ENCODE data around the gene ABHD4. TPM values are rescaled to one million over a fixed set of nuclear protein-coding genes. Genes with fewer than 3 reads are reported as not detected.

ABHD4 gene
- total RNA-seq, 2 experiments from 2014 or later: 8.6 to 9.4 TPM

DNA sequence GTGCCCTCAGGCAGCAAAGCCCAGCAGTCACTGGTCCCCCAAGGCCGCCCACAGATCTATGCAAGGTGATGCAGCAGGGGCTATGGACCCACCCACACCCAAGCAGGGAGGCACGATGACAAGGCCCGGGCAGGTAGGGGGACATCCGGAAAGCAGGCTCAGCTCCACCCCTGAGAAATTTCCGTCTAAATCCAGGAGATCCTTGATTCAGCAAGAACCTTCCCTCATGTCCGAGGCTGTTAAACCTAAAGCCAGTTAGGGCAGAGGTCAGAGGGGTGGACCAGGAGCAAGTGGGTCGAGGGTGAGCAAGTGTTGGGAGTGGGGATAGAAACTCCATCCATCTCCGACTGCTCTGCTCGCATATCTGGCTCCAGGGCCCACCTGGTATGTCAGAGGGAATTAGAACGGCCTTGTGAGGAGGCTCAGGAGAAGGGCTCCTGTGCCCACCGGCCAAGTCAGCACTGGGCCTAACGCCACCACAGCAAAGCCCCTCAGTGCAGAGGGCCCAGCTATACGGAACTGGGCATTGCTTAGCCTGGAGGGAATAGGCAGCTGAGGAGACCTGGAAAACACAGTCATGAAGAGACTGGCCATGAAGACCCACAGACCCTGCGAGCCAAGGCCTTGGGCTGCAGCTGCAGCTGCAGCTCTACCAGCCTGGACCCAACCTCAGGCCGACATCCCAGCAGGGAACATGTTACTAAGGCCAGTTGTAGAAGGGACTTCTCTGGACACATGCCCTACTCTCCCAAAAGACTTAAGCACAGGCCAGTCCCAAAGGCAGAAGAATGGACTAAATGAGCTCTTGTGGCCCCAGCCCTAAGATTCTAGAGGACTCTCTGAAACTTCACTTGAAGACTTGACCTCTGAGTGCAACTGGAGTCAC, 43.4 kb upstream of the ABHD4 start:
- Mint-ChIP-seq H3K4me1 (ENCODE audit: low read depth) (peaks cover 85% of the 10 kb centered on the region), H3K4me3 (peak overlapping the region; percentile 82), H3K27ac (peak overlapping the region; percentile 94), H3K36me3 (ENCODE audit: low read depth) (peaks cover 51% of the 10 kb centered on the region), H3K9me3 (no peaks in the 10 kb centered on the region), H3K27me3 (peaks cover 3% of the 10 kb centered on the region)
- ChIA-PET POLR2A (interaction anchor here (1.0 to 14.7 kb wide), 13 partner anchors 8 to 703 kb away, joined by 3 to 575 read pairs (median 12); partner anchors contain the start of gene DAD1), CTCF (interaction anchor here (1.2 to 3.5 kb wide), 24 partner anchors 8 to 831 kb away, joined by 3 to 249 read pairs (median 8); partner anchors contain the start of gene DAD1)
- intact Hi-C loops (cut with micrococcal nuclease): loop anchor here (5.0 to 10.0 kb wide), 4 partner anchors 37 to 810 kb away; no protein-coding TSS in a partner anchor
- ATAC-seq (no peak), DNase-seq (peak; percentile 75)
- TF ChIP-seq, protein P1, sequence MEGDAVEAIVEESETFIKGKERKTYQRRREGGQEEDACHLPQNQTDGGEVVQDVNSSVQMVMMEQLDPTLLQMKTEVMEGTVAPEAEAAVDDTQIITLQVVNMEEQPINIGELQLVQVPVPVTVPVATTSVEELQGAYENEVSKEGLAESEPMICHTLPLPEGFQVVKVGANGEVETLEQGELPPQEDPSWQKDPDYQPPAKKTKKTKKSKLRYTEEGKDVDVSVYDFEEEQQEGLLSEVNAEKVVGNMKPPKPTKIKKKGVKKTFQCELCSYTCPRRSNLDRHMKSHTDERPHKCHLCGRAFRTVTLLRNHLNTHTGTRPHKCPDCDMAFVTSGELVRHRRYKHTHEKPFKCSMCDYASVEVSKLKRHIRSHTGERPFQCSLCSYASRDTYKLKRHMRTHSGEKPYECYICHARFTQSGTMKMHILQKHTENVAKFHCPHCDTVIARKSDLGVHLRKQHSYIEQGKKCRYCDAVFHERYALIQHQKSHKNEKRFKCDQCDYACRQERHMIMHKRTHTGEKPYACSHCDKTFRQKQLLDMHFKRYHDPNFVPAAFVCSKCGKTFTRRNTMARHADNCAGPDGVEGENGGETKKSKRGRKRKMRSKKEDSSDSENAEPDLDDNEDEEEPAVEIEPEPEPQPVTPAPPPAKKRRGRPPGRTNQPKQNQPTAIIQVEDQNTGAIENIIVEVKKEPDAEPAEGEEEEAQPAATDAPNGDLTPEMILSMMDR (IDR thresholded peaks at IDR 0.05): no peak

DNA sequence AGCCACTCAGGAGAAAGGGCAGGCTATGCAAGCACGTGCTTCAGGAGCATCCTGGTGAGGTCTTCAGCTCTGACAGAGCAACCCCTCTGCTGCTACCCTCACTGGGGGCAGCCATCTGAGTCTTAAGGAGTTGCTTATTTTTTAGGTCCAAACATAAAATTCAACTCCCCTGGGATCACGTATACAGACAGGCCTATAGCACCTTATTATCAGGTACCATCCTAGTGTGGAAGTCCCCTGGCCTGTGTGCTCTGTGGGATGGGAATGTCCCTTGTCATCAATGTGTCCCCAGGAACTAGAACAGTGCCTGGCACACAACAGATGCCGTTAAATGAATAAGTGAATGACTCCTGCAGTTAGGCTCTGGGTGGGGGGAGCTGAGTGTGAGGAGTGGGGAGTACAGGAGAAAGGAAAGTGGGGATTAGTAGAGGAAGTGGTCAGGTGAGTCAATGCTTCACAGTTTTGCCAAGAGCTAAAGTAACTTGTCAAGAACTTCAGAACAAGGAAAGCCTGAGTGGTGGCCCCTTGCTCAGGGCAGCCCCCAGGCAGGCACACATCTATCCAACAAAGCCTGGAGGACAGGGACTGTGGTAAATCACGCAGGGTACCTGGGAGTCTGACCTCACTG, 42.6 kb upstream of the ABHD4 start:
- CTCF ChIA-PET: interaction anchor here (0.7 to 3.5 kb wide), 39 partner anchors 8 to 832 kb away, joined by 3 to 249 read pairs (median 7); partner anchors contain the start of genes ABHD4, DAD1, MRPL52 and OXA1L
- intact Hi-C loops (cut with micrococcal nuclease): loop anchor here (5.0 to 10.0 kb wide), 3 partner anchors 638 to 811 kb away; no protein-coding TSS in a partner anchor
- no peaks in the 10 kb centered on the region for H3K9me3 Mint-ChIP-seq
- peak; percentile 28 for ATAC-seq
- peaks cover 3% of the 10 kb centered on the region for H3K27me3 Mint-ChIP-seq
- peaks cover 85% of the 10 kb centered on the region for H3K4me1 Mint-ChIP-seq (ENCODE audit: low read depth)
- TF ChIP-seq, protein P1 (IDR thresholded peaks at IDR 0.05): no peak
- DNase-seq: peak; percentile 83
- H3K27ac Mint-ChIP-seq: peak overlapping the region; percentile 94
- H3K36me3 Mint-ChIP-seq (ENCODE audit: low read depth): peaks cover 48% of the 10 kb centered on the region
- POLR2A ChIA-PET: interaction anchor here (0.5 to 14.7 kb wide), 27 partner anchors 9 to 913 kb away, joined by 3 to 575 read pairs (median 4); partner anchors contain the start of genes DAD1, LRP10 and OXA1L
- H3K4me3 Mint-ChIP-seq: peak overlapping the region; percentile 82

DNA sequence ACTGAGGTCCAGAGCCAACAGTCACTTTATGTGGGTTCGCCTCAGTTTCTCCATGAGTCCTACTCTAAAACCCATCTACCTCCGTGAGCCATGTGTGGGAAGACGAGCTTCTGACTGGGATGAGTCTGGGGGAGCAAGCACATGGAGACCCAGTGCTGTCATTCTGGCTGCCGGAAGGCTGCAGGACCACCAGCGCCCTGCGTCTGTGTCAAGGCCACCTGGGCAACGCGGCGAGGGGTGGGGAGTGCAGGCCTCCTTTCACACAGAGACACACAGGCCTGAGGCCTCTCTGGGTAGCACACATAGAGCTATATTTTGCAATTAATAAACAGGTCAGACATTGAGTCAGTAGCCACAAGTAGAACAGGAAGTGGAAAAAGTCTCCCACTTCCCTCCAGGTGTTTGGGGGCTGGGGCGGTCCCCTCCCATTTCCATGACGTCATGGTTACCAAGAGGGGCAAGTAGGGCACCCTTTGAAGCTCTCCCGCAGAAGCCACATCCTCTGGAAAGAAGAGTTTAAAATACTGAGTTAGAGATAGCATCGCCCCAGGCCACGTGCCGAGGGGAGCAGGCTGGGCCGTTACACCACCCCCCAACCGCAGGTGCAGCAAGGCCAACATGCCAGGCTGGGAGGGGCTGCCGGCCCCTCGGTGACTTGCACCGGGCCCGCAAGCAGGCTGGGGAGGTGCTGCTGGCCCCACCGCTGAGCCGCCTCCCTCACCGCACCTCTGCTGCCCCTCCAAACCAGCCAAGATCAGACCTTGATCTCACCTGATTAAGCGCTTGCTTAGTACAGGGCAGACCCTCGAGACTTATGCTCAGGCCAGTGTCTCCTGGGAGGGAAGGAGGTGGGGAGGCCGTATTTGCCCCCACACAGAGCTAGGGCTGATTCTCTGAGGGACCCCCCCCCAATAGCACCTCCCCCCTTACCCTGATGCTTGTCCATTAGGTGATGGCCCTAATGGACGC, 41.8 kb upstream of the ABHD4 start:
- Mint-ChIP-seq H3K27me3 (peaks cover 3% of the 10 kb centered on the region), H3K36me3 (ENCODE audit: low read depth) (peaks cover 40% of the 10 kb centered on the region), H3K9me3 (no peaks in the 10 kb centered on the region), H3K4me3 (peak overlapping the region; percentile 82), H3K27ac (peak overlapping the region; percentile 94), H3K4me1 (ENCODE audit: low read depth) (peaks cover 85% of the 10 kb centered on the region)
- peak; percentile 61 for ATAC-seq
- CTCF ChIA-PET: interaction anchor here (0.6 to 3.5 kb wide), 57 partner anchors 7 to 833 kb away, joined by 3 to 249 read pairs (median 5); partner anchors contain the start of genes ABHD4, AJUBA, DAD1 and MRPL52
- TF ChIP-seq, protein P1 (IDR thresholded peaks at IDR 0.05): no peak
- DNase-seq: peak; percentile 100
- intact Hi-C loops (cut with micrococcal nuclease): loop anchor here (5.0 to 10.0 kb wide), 3 partner anchors 639 to 812 kb away; no protein-coding TSS in a partner anchor
- POLR2A ChIA-PET: interaction anchor here (0.5 to 14.7 kb wide), 34 partner anchors 10 to 913 kb away, joined by 3 to 575 read pairs (median 4); partner anchors contain the start of genes DAD1, LRP10 and OXA1L

DNA sequence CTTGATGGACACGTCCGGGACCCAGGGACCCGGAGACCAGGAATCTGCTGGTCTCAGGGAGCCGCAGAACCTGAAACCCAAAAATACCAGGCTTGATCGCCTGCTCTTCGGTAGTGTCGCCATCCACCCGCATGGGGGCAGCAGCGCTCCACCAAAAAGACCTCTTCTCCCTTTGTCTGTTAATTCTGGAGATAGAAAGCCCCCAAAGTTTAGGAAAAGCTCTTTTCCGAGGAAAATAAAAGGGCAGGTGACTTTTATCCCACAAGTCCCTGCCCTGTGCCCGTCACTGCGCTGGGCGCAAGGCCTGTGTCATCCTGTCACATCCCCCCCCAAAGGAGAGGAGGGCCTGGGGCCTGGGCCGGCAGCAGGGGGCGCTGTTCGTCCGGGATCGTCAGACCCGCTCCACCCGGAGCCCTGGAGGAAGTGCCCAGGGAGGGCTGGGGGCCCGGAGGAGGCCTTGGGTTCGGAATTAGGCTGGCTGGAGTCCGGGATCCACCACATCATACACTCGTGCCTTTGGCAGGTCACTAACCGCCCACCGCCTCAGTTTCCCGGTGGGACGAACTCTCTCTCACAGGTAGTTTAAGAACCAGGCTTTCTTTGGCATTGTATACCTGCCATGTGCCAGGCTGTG, 41.0 kb upstream of the ABHD4 start:
- intact Hi-C loops (cut with micrococcal nuclease): loop anchor here (1.0 to 10.0 kb wide), 4 partner anchors 13 to 812 kb away; no protein-coding TSS in a partner anchor
- Mint-ChIP-seq H3K36me3 (ENCODE audit: low read depth) (peaks cover 32% of the 10 kb centered on the region), H3K4me3 (peak overlapping the region; percentile 82), H3K9me3 (no peaks in the 10 kb centered on the region), H3K27me3 (peaks cover 3% of the 10 kb centered on the region), H3K4me1 (ENCODE audit: low read depth) (peaks cover 84% of the 10 kb centered on the region), H3K27ac (peak overlapping the region; percentile 94)
- ChIA-PET POLR2A (interaction anchor here (0.6 to 14.7 kb wide), 23 partner anchors 10 to 642 kb away, joined by 3 to 575 read pairs (median 5); partner anchors contain the start of genes DAD1, LRP10 and OXA1L), CTCF (interaction anchor here (0.6 to 3.5 kb wide), 41 partner anchors 10 to 808 kb away, joined by 3 to 249 read pairs (median 7); partner anchors contain the start of genes ABHD4, AJUBA, DAD1 and MRPL52)
- TF ChIP-seq, protein P1 (IDR thresholded peaks at IDR 0.05): peak; percentile 100
- DNase-seq: peak; percentile 93
- peak; percentile 5 for ATAC-seq

All from activated CD8-positive, alpha-beta T cell treated with anti-CD3 and anti-CD28 coated beads for 36 hours (primary cell).